CD14-positive monocyte (primary cell): ENCODE results near the gene ACER2. TPM values are rescaled to one million over a fixed set of nuclear protein-coding genes. Genes with fewer than 3 reads are reported as not detected.

Experiments
- DNase-seq, 3 donors: peaks; one replicate each; pipeline ENCODE4 v3.0.0-alpha.2; 2011 to 2022
- H2AFZ ChIP-seq: 2 replicates; pipeline ENCODE4 v1.6.0; 2012; ENCODE audit warnings: mild to moderate bottlenecking, low read depth, low read length, inconsistent platforms; ENCODE audit not compliant: insufficient read depth, poor library complexity, severe bottlenecking
- H3K27ac ChIP-seq, 2 donors: 1 replicate in 1 of 2; 2 replicates in 1 of 2; pipeline ENCODE4 v1.5.1; 2012 to 2013; ENCODE audit warnings: low read length in 2 of 2, control low read depth in 1 of 2, inconsistent platforms in 1 of 2, low read depth in 1 of 2, mild to moderate bottlenecking in 1 of 2
- H3K27me3 ChIP-seq, 2 donors: one replicate each; pipeline versions ENCODE4 v1.6.0 to v1.6.1; 2011 to 2013; ENCODE audit warnings: low read length in 2 of 2; ENCODE audit not compliant: control insufficient read depth in 2 of 2, insufficient read depth in 2 of 2
- H3K36me3 ChIP-seq, 2 donors: replicated peaks in 1 of 2; 1 replicate in 1 of 2; 2 replicates in 1 of 2; pipeline versions ENCODE4 v1.5.1 to v1.6.1; 2012 to 2013; ENCODE audit warnings: low read length in 2 of 2, control low read depth in 1 of 2, inconsistent platforms in 1 of 2, mild to moderate bottlenecking in 1 of 2; ENCODE audit not compliant: insufficient read depth in 2 of 2, control insufficient read depth in 1 of 2
- H3K4me1 ChIP-seq, 2 donors: 1 replicate in 1 of 2; 2 replicates in 1 of 2; pipeline versions ENCODE4 v1.5.1 to v1.6.1; 2012 to 2013; ENCODE audit warnings: low read length in 2 of 2, control low read depth in 1 of 2, inconsistent platforms in 1 of 2, mild to moderate bottlenecking in 1 of 2, moderate library complexity in 1 of 2; ENCODE audit not compliant: insufficient read depth in 2 of 2, control insufficient read depth in 1 of 2
- H3K4me2 ChIP-seq: replicated peaks from 2 replicates; pipeline ENCODE3; 2012; ENCODE audit warnings: low read length, moderate library complexity, mild to moderate bottlenecking; ENCODE audit not compliant: poor library complexity, severe bottlenecking; ENCODE audit errors: extremely low read depth
- H3K4me3 ChIP-seq, 3 experiments: fragments of 200-600 bp in 1 of 3; sonication (generic) in 1 of 3; replicated peaks in 1 of 3; 1 replicate in 2 of 3; 2 replicates in 1 of 3; pipeline ENCODE4 v1.5.1; 2011 to 2013; ENCODE audit warnings: low read length in 3 of 3, mild to moderate bottlenecking in 3 of 3, control low read depth in 2 of 3, low read depth in 2 of 3, inconsistent platforms in 1 of 3, moderate library complexity in 1 of 3
- H3K79me2 ChIP-seq: 2 replicates; pipeline ENCODE4 v1.6.0; 2012; ENCODE audit warnings: mild to moderate bottlenecking, control low read depth, inconsistent platforms, low read length, moderate library complexity; ENCODE audit not compliant: insufficient read depth
- H3K9ac ChIP-seq: 2 replicates; pipeline ENCODE4 v1.6.0; 2017; ENCODE audit warnings: low read length, mild to moderate bottlenecking; ENCODE audit not compliant: insufficient read depth, poor library complexity, severe bottlenecking
- H3K9me3 ChIP-seq, 2 donors: replicated peaks in 1 of 2; 1 replicate in 1 of 2; 2 replicates in 1 of 2; pipeline versions ENCODE4 v1.5.1 to v1.6.1; 2012 to 2013; ENCODE audit warnings: low read length in 2 of 2, control low read depth in 1 of 2; ENCODE audit not compliant: control insufficient read depth in 1 of 2, insufficient read depth in 1 of 2
- H4K20me1 ChIP-seq: 2 replicates; pipeline ENCODE4 v1.6.0; 2012; ENCODE audit warnings: mild to moderate bottlenecking, low read length, control low read depth, moderate library complexity; ENCODE audit not compliant: insufficient read depth
- H3K27ac Mint-ChIP-seq, 7 donors: one replicate each; pipeline ENCODE4 v1.8.0; 2020; ENCODE audit warnings: mild to moderate bottlenecking in 7 of 7, mixed read lengths in 7 of 7, moderate library complexity in 6 of 7, inconsistent platforms in 2 of 7
- H3K27me3 Mint-ChIP-seq, 3 donors: one replicate each; pipeline ENCODE4 v1.8.0; 2021 to 2022; ENCODE audit warnings: low read depth in 3 of 3, mild to moderate bottlenecking in 3 of 3, mixed read lengths in 3 of 3, moderate library complexity in 3 of 3, inconsistent platforms in 1 of 3
- H3K36me3 Mint-ChIP-seq, 2 donors: one replicate each; pipeline ENCODE4 v1.8.0; 2020; ENCODE audit warnings: mixed read lengths in 2 of 2, inconsistent platforms in 1 of 2, mild to moderate bottlenecking in 1 of 2
- H3K4me1 Mint-ChIP-seq: one replicate; pipeline ENCODE4 v1.8.0; 2020; ENCODE audit warnings: mild to moderate bottlenecking, mixed read lengths
- H3K4me3 Mint-ChIP-seq, 2 donors: one replicate each; pipeline ENCODE4 v1.8.0; 2020; ENCODE audit warnings: mild to moderate bottlenecking in 2 of 2, mixed read lengths in 2 of 2, moderate library complexity in 1 of 2
- H3K9me3 Mint-ChIP-seq, 7 donors: one replicate each; pipeline ENCODE4 v1.8.0; 2020 to 2022; ENCODE audit warnings: mixed read lengths in 7 of 7, mild to moderate bottlenecking in 6 of 7, moderate library complexity in 6 of 7, inconsistent platforms in 2 of 7
- WGBS: methylation state at CpG from one replicate; pipeline ENCODE4 v1.1.5; 2013; ENCODE audit warnings: missing lambda C conversion rate; ENCODE audit not compliant: insufficient coverage; 5-methylcytosine and 5-hydroxymethylcytosine counted together
- intact Hi-C, 2 donors: fragments of 100-400 bp; cut with micrococcal nuclease; formaldehyde crosslinking; loops; one replicate each; pipeline versions ENCODE4 v1.15.0 to v1.15.1; 2023
- polyA plus RNA-seq, 3 donors: library from polyadenylated mRNA; depleted of rRNA in 1 of 3; unstranded in 2 of 3; stranded (reverse) in 1 of 3; fragments of 300-500 nt in 2 of 3; fragments of >200 nt in 1 of 3; fragmentation: Illumina TruSeq in 2 of 3; gene quantifications; 1 replicate in 2 of 3; 2 replicates in 1 of 3; pipeline ENCODE4 v1.2.3, GENCODE V29; 2012 to 2021
- TF ChIP-seq, protein P1 (sequence below): fragments of 200-600 bp; IDR thresholded peaks from one replicate; pipeline ENCODE4 v1.8.0; 2022; ENCODE audit warnings: antibody characterized with exemption, mild to moderate bottlenecking

ACER2 gene
- polyA plus RNA-seq, 3 donors, result 0.17 to 0.21 TPM; not detected in 1

DNA sequence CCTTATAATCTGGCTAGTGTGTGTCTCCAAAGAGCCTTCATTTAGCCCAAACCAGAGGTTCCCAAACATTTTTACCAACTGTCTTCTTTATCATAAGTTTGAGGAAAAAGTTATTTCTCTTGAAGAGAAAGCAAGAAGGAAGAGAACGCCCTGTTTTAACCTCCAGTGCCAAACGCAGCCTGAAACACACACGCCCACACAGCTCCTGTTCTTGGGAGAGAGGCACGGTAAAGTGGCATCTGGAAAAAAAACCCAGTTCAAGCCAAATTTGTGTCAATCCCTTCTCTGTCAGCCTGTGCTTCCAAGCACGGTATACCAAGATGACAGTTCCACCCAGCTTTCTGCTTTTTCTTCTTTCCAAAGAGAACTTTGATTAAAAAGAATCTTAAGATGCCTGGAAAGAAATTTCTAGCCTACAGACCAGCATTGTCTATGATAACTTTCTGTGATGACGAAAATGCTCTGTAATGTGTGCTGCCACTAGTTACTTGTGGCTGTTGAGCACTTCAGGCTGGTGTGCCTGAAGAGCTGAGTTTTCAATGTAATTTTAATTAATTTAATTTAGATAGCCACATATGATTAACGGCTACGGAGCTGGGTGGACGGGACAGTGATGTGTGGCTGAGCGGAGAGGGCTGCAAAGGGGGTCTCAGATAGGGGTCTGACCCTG lies 62.3 kb downstream of the ACER2 start:
- H3K36me3 ChIP-seq, result no peaks in the 10 kb centered on the region
- H2AFZ ChIP-seq, result no peak overlapping the region
- no peaks in the 10 kb centered on the region for H3K9me3 Mint-ChIP-seq
- no peaks in the 10 kb centered on the region for H3K79me2 ChIP-seq
- H3K4me3 ChIP-seq, result no peak overlapping the region
- TF ChIP-seq, protein P1, sequence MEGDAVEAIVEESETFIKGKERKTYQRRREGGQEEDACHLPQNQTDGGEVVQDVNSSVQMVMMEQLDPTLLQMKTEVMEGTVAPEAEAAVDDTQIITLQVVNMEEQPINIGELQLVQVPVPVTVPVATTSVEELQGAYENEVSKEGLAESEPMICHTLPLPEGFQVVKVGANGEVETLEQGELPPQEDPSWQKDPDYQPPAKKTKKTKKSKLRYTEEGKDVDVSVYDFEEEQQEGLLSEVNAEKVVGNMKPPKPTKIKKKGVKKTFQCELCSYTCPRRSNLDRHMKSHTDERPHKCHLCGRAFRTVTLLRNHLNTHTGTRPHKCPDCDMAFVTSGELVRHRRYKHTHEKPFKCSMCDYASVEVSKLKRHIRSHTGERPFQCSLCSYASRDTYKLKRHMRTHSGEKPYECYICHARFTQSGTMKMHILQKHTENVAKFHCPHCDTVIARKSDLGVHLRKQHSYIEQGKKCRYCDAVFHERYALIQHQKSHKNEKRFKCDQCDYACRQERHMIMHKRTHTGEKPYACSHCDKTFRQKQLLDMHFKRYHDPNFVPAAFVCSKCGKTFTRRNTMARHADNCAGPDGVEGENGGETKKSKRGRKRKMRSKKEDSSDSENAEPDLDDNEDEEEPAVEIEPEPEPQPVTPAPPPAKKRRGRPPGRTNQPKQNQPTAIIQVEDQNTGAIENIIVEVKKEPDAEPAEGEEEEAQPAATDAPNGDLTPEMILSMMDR, result no peak
- H4K20me1 ChIP-seq, result no peaks in the 10 kb centered on the region
- H3K9me3 ChIP-seq, result no peaks in the 10 kb centered on the region
- H3K4me3 Mint-ChIP-seq, result no peak overlapping the region
- peaks cover 7% of the 10 kb centered on the region for H3K4me1 Mint-ChIP-seq
- H3K27ac ChIP-seq, result no peak overlapping the region
- no peak for DNase-seq
- no peaks in the 10 kb centered on the region for H3K36me3 Mint-ChIP-seq
- H3K4me2 ChIP-seq, result no peak overlapping the region
- intact Hi-C loops, result no loop called here
- peaks cover 5% of the 10 kb centered on the region in 2 donors for H3K4me1 ChIP-seq
- no peak overlapping the region for H3K27ac Mint-ChIP-seq
- 100% methylated on average over 1 of the region's 10 CpGs for WGBS
- no peak overlapping the region for H3K9ac ChIP-seq
- H3K27me3 ChIP-seq, result peaks cover 0 to 2% of the 10 kb centered on the region in 2 donors
- H3K27me3 Mint-ChIP-seq, result peaks cover 0 to 8% (median 2%) of the 10 kb centered on the region in 3 donors

DNA sequence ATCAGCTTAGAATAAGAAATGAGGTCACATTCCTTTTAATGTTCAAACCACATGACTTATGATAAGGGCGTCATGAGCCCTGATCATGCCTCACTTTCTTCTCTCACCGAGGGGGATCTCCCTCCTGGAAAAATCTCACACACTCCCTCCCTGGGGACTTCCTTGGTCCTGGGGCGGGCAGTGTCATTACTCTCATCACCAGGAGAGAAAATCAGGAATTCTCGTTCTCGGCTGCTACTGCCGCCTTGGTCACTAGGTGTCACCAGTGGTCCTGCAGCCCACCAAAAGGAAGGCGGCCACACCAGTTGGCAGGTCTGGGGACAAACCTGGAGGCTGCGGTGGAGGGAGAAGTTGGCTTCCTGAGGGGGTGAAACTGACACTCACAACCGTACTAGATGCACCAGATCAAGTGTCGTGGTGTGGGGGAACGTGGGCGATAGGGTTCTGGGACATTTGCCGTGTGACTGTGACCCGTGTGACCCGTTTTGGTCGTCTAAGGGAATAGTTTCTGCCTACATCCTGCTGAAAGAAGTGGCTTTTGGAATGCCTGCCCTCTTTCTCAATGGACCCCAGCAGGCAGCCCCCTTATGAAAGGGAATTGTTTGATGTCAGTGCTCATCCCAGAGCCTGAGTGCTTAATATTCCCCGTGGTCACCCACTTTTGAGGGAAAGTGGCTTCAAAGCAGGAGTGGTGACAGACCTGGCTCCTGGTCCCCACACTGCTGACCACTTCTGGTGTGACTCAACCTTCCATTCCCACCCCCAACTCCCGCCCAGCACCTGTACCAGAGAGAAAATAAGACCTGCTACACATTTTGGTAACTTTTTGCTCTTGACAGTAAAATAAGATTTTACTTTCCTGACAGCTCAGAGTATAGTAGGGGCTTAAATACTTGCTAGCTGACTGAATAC lies 63.2 kb downstream of the ACER2 start:
- DNase-seq, result peak in 1 of 3 donors; percentile 36
- peaks cover 0 to 8% (median 2%) of the 10 kb centered on the region in 3 donors for H3K27me3 Mint-ChIP-seq
- H3K4me1 Mint-ChIP-seq, result peaks cover 7% of the 10 kb centered on the region
- H3K9me3 Mint-ChIP-seq, result no peaks in the 10 kb centered on the region
- Histone ChIP-seq H3K27me3 (peaks cover 0 to 2% of the 10 kb centered on the region in 2 donors), H3K4me3 (no peak overlapping the region), H3K9me3 (no peaks in the 10 kb centered on the region), H3K4me1 (peaks cover 5% of the 10 kb centered on the region in 2 donors), H3K9ac (no peak overlapping the region), H3K79me2 (no peaks in the 10 kb centered on the region), H3K36me3 (no peaks in the 10 kb centered on the region), H3K27ac (no peak overlapping the region), H4K20me1 (no peaks in the 10 kb centered on the region), H3K4me2 (peak overlapping the region; percentile 5), H2AFZ (peak overlapping the region; percentile 6)
- H3K4me3 Mint-ChIP-seq, result peak overlapping the region; percentile 50 to 80
- H3K36me3 Mint-ChIP-seq, result no peaks in the 10 kb centered on the region
- no peak overlapping the region for H3K27ac Mint-ChIP-seq
- TF ChIP-seq, protein P1, result peak; percentile 54
- WGBS, result 7% methylated on average over 17 of the region's 18 CpGs
- intact Hi-C loops, result no loop called here
